Stomach smooth muscle (tissue), 2 donors: ENCODE results near the gene GRIP2.
"Not testable (repeated sequence)": the region's sequence is repeated elsewhere in the genome, so short reads cannot be mapped to it uniquely, and the experiment has no call there.

ENCODE experiments used
- H3K27ac ChIP-seq: one replicate; pipeline ENCODE4 v1.7.0; 2013; ENCODE audit warnings: mild to moderate bottlenecking, low read length, inconsistent platforms
- H3K27me3 ChIP-seq, 2 donors: one replicate each; pipeline ENCODE4 v1.7.0; 2013; ENCODE audit warnings: low read length in 2 of 2; ENCODE audit not compliant: insufficient read depth in 2 of 2, control insufficient read depth in 1 of 2
- H3K36me3 ChIP-seq, 2 donors: one replicate each; pipeline ENCODE4 v1.7.0; 2013; ENCODE audit warnings: low read length in 2 of 2; ENCODE audit not compliant: control insufficient read depth in 2 of 2, insufficient read depth in 2 of 2
- H3K4me1 ChIP-seq: one replicate; pipeline ENCODE4 v1.7.0; 2013; ENCODE audit warnings: low read length; ENCODE audit not compliant: control insufficient read depth, insufficient read depth
- H3K4me3 ChIP-seq, 2 donors: one replicate each; pipeline ENCODE4 v1.7.0; 2013; ENCODE audit warnings: low read length in 2 of 2
- H3K9ac ChIP-seq, 2 donors: one replicate each; pipeline ENCODE4 v1.7.0; 2013; ENCODE audit warnings: low read length in 2 of 2, mild to moderate bottlenecking in 1 of 2
- H3K9me3 ChIP-seq, 2 donors: one replicate each; pipeline ENCODE4 v1.7.0; 2013; ENCODE audit warnings: low read length in 2 of 2; ENCODE audit not compliant: control insufficient read depth in 2 of 2
- donor health status: healthy.
- donor health status: Pancreatic carcinoma.

GRIP2 gene

GRCh38 chr3:14520149-14520548 lies 20.0 kb downstream of the GRIP2 start:
- Histone ChIP-seq H3K4me1 (peaks cover 8% of the 10 kb centered on the region), H3K36me3 (no peaks in the 10 kb centered on the region), H3K9ac (no peak overlapping the region), H3K4me3 (no peak overlapping the region), H3K9me3 (no peaks in the 10 kb centered on the region), H3K27ac (no peak overlapping the region), H3K27me3 (no peaks in the 10 kb centered on the region)

GRCh38 chr3:14519406-14519805 lies 20.7 kb downstream of the GRIP2 start:
- Histone ChIP-seq H3K9ac (no peak overlapping the region), H3K4me3 (no peak overlapping the region), H3K9me3 (no peaks in the 10 kb centered on the region), H3K36me3 (no peaks in the 10 kb centered on the region), H3K27me3 (no peaks in the 10 kb centered on the region), H3K27ac (no peak overlapping the region), H3K4me1 (peaks cover 8% of the 10 kb centered on the region)

DNA sequence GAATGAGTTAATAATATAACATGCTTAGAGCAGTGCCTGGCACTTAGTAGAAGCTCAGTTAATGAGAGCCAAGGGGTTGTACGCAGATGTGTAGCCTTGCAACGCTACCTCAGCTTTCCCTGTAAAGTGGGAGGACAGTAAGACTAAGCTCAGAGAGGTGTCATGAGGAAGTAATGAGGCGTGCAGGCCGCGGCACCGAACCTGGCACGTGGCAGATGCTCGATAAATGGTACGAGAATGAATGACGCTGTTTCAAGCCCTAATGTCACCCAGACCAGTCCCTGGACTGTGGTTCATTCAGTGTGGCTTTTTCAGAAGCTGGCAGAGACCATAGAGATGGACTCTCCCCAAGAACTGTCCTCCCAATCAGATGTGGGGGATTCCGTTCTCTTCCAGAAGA lies 21.2 kb downstream of the GRIP2 start:
- H3K27ac ChIP-seq: no peak overlapping the region
- H3K36me3 ChIP-seq: no peaks in the 10 kb centered on the region
- H3K9ac ChIP-seq: no peak overlapping the region
- H3K4me1 ChIP-seq: peaks cover 8% of the 10 kb centered on the region
- no peaks in the 10 kb centered on the region for H3K9me3 ChIP-seq
- H3K4me3 ChIP-seq: no peak overlapping the region
- no peaks in the 10 kb centered on the region for H3K27me3 ChIP-seq

DNA sequence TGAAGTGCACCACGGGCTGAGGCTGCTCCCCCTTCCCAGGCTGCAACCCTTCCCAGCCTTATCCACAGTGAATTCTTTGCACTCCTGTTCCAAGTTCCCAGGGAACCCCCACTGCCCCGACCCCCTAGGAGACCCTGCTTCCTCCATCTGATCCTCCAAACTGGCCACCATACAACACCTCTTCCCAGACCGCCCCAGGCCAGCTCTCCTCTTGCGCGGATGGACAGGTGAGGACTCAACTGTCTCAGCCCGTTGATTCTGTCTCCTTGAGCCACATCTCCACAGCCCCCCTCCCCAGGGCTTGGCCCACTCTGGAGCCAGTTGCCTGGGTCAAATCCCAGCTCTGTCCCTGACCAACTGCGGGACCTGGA lies 21.7 kb downstream of the GRIP2 start:
- H3K9me3 ChIP-seq: no peaks in the 10 kb centered on the region
- H3K4me3 ChIP-seq: no peak overlapping the region
- no peak overlapping the region for H3K27ac ChIP-seq
- H3K9ac ChIP-seq: no peak overlapping the region
- no peaks in the 10 kb centered on the region for H3K27me3 ChIP-seq
- no peaks in the 10 kb centered on the region for H3K36me3 ChIP-seq
- H3K4me1 ChIP-seq: peaks cover 8% of the 10 kb centered on the region

DNA sequence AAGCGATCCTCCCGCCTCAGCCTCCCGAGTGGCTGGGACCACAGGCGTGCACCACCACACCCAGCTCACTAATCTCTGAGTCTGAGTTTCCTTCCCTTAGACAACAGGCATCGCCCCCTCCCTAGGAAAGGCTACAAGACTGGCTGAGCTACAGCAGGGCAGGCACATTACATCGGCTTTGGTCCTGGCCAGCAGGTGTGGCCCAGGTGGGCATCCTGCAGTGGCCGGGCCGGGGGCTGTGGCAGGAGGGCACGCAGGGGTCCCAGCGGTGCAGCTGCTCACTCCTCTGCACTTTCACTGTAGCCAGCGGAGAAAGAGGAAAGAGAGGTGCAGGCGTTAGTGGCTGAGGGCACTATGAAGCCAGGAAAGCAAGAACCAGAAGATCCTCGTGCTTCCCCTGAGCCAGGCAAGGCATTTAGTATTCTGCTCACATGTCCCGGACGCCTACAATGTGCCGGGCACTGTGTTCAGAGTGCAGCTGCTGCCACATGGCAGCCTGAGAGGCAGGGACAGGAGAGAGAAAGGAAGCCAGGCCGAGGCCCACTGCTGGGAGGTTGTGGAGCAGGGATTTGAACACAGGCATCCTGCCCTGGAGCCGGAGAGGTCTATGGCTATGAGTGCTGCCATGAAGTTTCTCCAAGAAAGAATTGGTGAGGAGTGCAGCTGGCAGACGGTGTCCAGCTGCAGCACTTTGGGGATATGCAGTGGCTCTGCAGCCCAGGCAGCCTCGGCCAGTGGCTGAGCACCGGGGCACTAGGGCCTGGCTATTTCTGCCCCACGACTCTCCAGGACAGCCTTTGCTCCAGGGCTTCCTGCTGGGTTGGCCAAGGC lies 22.3 kb downstream of the GRIP2 start:
- Histone ChIP-seq H3K36me3 (no peaks in the 10 kb centered on the region), H3K4me1 (peaks cover 8% of the 10 kb centered on the region), H3K27me3 (no peaks in the 10 kb centered on the region), H3K4me3 (no peak overlapping the region), H3K9ac (no peak overlapping the region), H3K27ac (no peak overlapping the region), H3K9me3 (no peaks in the 10 kb centered on the region)

- Histone ChIP-seq H3K27me3 (no peaks in the 10 kb centered on the region), H3K27ac (no peak overlapping the region), H3K4me1 (no peaks in the 10 kb centered on the region), H3K9ac (no peak overlapping the region), H3K4me3 (no peak overlapping the region), H3K36me3 (no peaks in the 10 kb centered on the region), H3K9me3 (no peaks in the 10 kb centered on the region)
These were observed 23.3 kb downstream of the GRIP2 start for GRCh38 chr3:14516738-14517345.

GRCh38 chr3:14515526-14515925 lies 24.6 kb downstream of the GRIP2 start:
- not testable (repeated sequence) for H3K9me3 ChIP-seq, H3K4me1 ChIP-seq, H3K9ac ChIP-seq, H3K27me3 ChIP-seq, H3K36me3 ChIP-seq, H3K27ac ChIP-seq, H3K4me3 ChIP-seq

- Histone ChIP-seq H3K4me3 (no peak overlapping the region), H3K4me1 (no peaks in the 10 kb centered on the region), H3K9me3 (no peaks in the 10 kb centered on the region), H3K27ac (no peak overlapping the region), H3K36me3 (no peaks in the 10 kb centered on the region), H3K9ac (no peak overlapping the region), H3K27me3 (no peaks in the 10 kb centered on the region)
These were observed 25.8 kb downstream of the GRIP2 start for GRCh38 chr3:14514323-14514720.

DNA sequence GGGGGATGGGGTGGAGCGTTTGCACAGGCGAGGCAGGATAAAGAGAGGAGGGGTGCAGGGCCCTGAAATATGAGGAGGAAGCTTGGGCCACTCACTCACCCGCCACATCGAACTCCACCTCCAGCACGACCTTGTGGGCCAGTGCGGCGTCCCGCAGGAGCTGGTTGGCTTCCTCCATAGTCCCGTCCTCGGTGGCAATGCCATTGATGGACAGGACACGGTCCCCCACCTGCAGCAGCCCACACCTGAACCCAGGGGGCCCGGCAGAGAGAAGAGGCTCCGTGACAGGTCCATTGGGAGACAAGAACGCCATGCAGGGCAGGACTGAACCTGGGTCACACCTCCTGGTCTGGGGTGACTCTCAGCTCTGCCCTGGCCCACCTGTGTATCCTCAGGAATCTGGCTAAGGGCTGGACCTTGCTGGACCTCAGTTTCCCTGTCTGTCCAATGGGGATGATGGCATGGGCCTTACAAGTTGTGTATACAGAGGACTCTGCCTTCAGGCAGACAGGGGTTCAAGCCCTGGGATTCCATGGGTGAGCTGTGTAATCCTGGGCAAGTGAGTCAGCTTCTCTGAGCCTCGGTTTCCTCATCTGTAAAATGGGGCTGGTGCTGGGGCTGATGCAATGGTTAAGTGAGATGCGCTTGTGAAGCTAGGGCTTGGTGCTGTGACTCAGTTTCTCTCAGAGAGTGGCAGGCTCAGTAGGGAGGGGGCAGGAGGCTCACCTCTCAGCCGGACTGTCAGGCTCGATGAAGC lies 26.4 kb downstream of the GRIP2 start:
- Histone ChIP-seq H3K27ac (no peak overlapping the region), H3K4me1 (peaks cover 5% of the 10 kb centered on the region), H3K9me3 (no peaks in the 10 kb centered on the region), H3K9ac (no peak overlapping the region), H3K4me3 (no peak overlapping the region), H3K27me3 (no peaks in the 10 kb centered on the region), H3K36me3 (no peaks in the 10 kb centered on the region)

DNA sequence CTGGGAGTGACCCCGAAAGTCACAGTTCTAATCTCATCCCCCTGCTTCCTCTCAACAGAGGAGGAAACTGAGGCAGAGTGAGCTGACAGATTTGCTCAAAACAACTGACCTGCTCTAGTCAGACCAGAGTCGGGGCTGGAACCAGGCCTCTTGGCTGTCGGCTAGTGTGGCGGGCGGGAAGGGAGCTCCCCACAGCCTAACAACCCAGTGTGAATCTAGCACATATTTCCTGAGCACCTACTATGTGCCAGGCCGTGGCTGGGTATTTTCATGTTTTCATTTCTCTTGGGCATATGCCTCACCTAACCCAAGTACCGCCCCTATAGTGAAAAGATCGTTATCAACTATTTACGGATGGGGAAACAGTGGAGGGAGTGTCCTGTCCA lies 27.2 kb downstream of the GRIP2 start:
- no peaks in the 10 kb centered on the region for H3K9me3 ChIP-seq
- no peaks in the 10 kb centered on the region for H3K36me3 ChIP-seq
- H3K9ac ChIP-seq: no peak overlapping the region
- no peak overlapping the region for H3K4me3 ChIP-seq
- no peak overlapping the region for H3K27ac ChIP-seq
- H3K27me3 ChIP-seq: peaks cover 0 to under 1% of the 10 kb centered on the region in 2 donors
- H3K4me1 ChIP-seq: peaks cover 5% of the 10 kb centered on the region
